ENCODE results near the gene NPHP4. TPM values are rescaled to one million over a fixed set of nuclear protein-coding genes. Genes with fewer than 3 reads are reported as not detected.

NPHP4 gene
- total and polyA plus RNA-seq, 10 of the 15 experiments (the other 5 are each of a cell fraction or from before 2014, with no cell fraction given) = 0.16 to 10.5 (median 3.1) TPM

- no peak overlapping the region for H3K27ac ChIP-seq (ENCODE audit: control insufficient read depth, insufficient read depth)
- H3K4me1 ChIP-seq (ENCODE audit: control insufficient read depth, insufficient read depth, low read length) = peaks cover 3% of the 10 kb centered on the region; the same call in 1 of the 2 replicates
- intact Hi-C loops (cut with micrococcal nuclease; ENCODE audit: unreplicated experiment) = no loop called here
- ChIA-PET SMC1A (ENCODE audit: uncharacterized antibody, unreplicated experiment) (no interaction called here), CTCF (no interaction called here), POLR2A (no interaction called here), RAD21 (ENCODE audit: unreplicated experiment) (no interaction called here)
- H3K79me2 ChIP-seq (ENCODE audit: control insufficient read depth, insufficient read depth, low read length) = no peaks in the 10 kb centered on the region
- no peak overlapping the region for H3K4me3 ChIP-seq
- H3K36me3 ChIP-seq (ENCODE audit: control insufficient read depth in 2 of 2, insufficient read depth in 2 of 2, low read length in 1 of 2) = no peaks in the 10 kb centered on the region; a peak in 3 of 4 replicates
- no peak overlapping the region for H2AFZ ChIP-seq (ENCODE audit: control insufficient read depth, low read depth, low read length)
- WGBS (ENCODE audit: insufficient coverage, insufficient replicate concordance, low lambda C conversion rate, missing lambda C conversion rate) = 72% methylated on average over 6 of the region's 6 CpGs
- FAIRE-seq (no peak), ATAC-seq (no peak), DNase-seq (ENCODE audit: low read depth, low spot score) (no peak)
- H3K4me2 ChIP-seq (ENCODE audit: control insufficient read depth, insufficient read depth) = no peak overlapping the region
- H3K27me3 ChIP-seq (replicated peaks in 1 of 2; ENCODE audit: control insufficient read depth in 2 of 2, insufficient read depth in 2 of 2, low read length in 1 of 2) = no peaks in the 10 kb centered on the region
- no peaks in the 10 kb centered on the region for H3K9me3 ChIP-seq (replicated peaks; ENCODE audit: control insufficient read depth, insufficient read depth, low read length)
- H4K20me1 ChIP-seq (ENCODE audit: control insufficient read depth, insufficient read depth) = no peaks in the 10 kb centered on the region
- H3K9ac ChIP-seq (ENCODE audit: control insufficient read depth, insufficient read depth, low read length) = no peak overlapping the region
- in situ Hi-C loops (cut with MboI) = no loop called here
- BruUV-seq (replicated peaks) = no TSS peak
- TF ChIP-seq RUNX3 (IDR thresholded peaks at IDR 0.05; ENCODE audit: low read length) = no peak
- TF ChIP-seq EP300 (IDR thresholded peaks at IDR 0.05; ENCODE audit: borderline replicate concordance in 1 of 2, control insufficient read depth in 1 of 2, low read depth in 2 of 2, low read length in 2 of 2) = no peak
- TF ChIP-seq, protein P1, sequence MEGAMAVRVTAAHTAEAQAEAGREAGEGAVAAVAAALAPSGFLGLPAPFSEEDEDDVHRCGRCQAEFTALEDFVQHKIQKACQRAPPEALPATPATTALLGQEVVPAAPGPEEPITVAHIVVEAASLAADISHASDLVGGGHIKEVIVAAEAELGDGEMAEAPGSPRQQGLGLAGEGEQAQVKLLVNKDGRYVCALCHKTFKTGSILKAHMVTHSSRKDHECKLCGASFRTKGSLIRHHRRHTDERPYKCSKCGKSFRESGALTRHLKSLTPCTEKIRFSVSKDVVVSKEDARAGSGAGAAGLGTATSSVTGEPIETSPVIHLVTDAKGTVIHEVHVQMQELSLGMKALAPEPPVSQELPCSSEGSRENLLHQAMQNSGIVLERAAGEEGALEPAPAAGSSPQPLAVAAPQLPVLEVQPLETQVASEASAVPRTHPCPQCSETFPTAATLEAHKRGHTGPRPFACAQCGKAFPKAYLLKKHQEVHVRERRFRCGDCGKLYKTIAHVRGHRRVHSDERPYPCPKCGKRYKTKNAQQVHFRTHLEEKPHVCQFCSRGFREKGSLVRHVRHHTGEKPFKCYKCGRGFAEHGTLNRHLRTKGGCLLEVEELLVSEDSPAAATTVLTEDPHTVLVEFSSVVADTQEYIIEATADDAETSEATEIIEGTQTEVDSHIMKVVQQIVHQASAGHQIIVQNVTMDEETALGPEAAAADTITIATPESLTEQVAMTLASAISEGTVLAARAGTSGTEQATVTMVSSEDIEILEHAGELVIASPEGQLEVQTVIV (IDR thresholded peaks at IDR 0.05; ENCODE audit: borderline replicate concordance, partially characterized antibody) = no peak
- no peak for TF ChIP-seq BRCA1 (IDR thresholded peaks at IDR 0.05; ENCODE audit: low read depth, low read length)
- TF ChIP-seq ZNF622 (IDR thresholded peaks at IDR 0.05) = no peak
- no peak for TF ChIP-seq SREBF1 (IDR thresholded peaks at IDR 0.05; ENCODE audit: low read length)
Measured at GRCh38 chr1:5983361-5984103, 8.7 kb downstream of the NPHP4 start.

All from GM12878 (cell line).